ENCODE measurements around the gene TRIM41.
"Not testable (repeated sequence)": the region's sequence is repeated elsewhere in the genome, so short reads cannot be mapped to it uniquely, and the experiment has no call there.

TRIM41 gene

GRCh38 chr5:181177559-181177958, 45.5 kb upstream of the TRIM41 start:
- H3K14ac ChIP-seq (ENCODE audit: low read length in 2 of 2); H3K4ac ChIP-seq (ENCODE audit: low read depth in 1 of 2, low read length in 2 of 2); H3K4me1 ChIP-seq (ENCODE audit: control insufficient read depth, insufficient read depth, low read depth, low read length); H3K27ac ChIP-seq (ENCODE audit: low read length, poor library complexity, severe bottlenecking); H2BK120ac ChIP-seq (ENCODE audit: low read depth, low read length); H3K4me2 ChIP-seq (ENCODE audit: low read length, poor library complexity, severe bottlenecking); H2BK5ac ChIP-seq (ENCODE audit: low read depth, low read length, poor library complexity, severe bottlenecking); H2AFZ ChIP-seq (ENCODE audit: low read depth, low read length); DNase-seq; H2BK12ac ChIP-seq (ENCODE audit: low read length in 2 of 2); H3K18ac ChIP-seq (ENCODE audit: low read depth in 1 of 2, low read length in 2 of 2); H3K36me3 ChIP-seq (ENCODE audit: control insufficient read depth in 1 of 2, insufficient read depth in 2 of 2, low read depth in 1 of 2, low read length in 2 of 2); H3K9me3 ChIP-seq (ENCODE audit: control insufficient read depth, low read length); H3K9ac ChIP-seq (ENCODE audit: low read length); H4K91ac ChIP-seq (ENCODE audit: low read length); H2BK15ac ChIP-seq (ENCODE audit: low read depth, poor library complexity, severe bottlenecking); H3K79me1 ChIP-seq (replicated peaks; ENCODE audit: low read length, poor library complexity, severe bottlenecking); H2AK5ac ChIP-seq (ENCODE audit: low read length, severe bottlenecking); H3K4me3 ChIP-seq (ENCODE audit: insufficient read depth in 1 of 2, low read depth in 1 of 2, low read length in 2 of 2); H3K23ac ChIP-seq (ENCODE audit: low read length in 2 of 2): not testable (repeated sequence)
- H4K8ac ChIP-seq (ENCODE audit: low read length) = peak overlapping the region; percentile 37
- WGBS = 89% methylated on average over 12 of the region's 14 CpGs
- peaks cover 6 to 15% of the 10 kb centered on the region in 2 experiments for H3K27me3 ChIP-seq (ENCODE audit: control insufficient read depth in 1 of 2, insufficient read depth in 1 of 2, low read length in 2 of 2)

- 63% methylated on average over 25 of the region's 25 CpGs for WGBS
- H2AFZ ChIP-seq (ENCODE audit: low read depth, low read length) = no peak overlapping the region
Measured at GRCh38 chr5:181181650-181182565, 41.2 kb upstream of the TRIM41 start.

GRCh38 chr5:181182651-181183050, 40.4 kb upstream of the TRIM41 start:
- no peak overlapping the region for H4K8ac ChIP-seq (ENCODE audit: low read length)
- no peaks in the 10 kb centered on the region for H3K4me1 ChIP-seq (ENCODE audit: control insufficient read depth, insufficient read depth, low read depth, low read length)
- H2BK15ac ChIP-seq (ENCODE audit: low read depth, poor library complexity, severe bottlenecking) = no peak overlapping the region
- H3K14ac ChIP-seq (ENCODE audit: low read length in 2 of 2) = no peak overlapping the region
- H3K4me2 ChIP-seq (ENCODE audit: low read length, poor library complexity, severe bottlenecking) = no peak overlapping the region
- no peak overlapping the region for H3K27ac ChIP-seq (ENCODE audit: low read length, poor library complexity, severe bottlenecking)
- H3K4ac ChIP-seq (ENCODE audit: low read depth in 1 of 2, low read length in 2 of 2) = no peak overlapping the region
- no peak overlapping the region for H2BK120ac ChIP-seq (ENCODE audit: low read depth, low read length)
- peaks cover 3 to 7% of the 10 kb centered on the region in 2 experiments for H3K27me3 ChIP-seq (ENCODE audit: control insufficient read depth in 1 of 2, insufficient read depth in 1 of 2, low read length in 2 of 2)
- H3K9me3 ChIP-seq (ENCODE audit: control insufficient read depth, low read length) = no peaks in the 10 kb centered on the region
- no peak overlapping the region for H2AK5ac ChIP-seq (ENCODE audit: low read length, severe bottlenecking)
- no peaks in the 10 kb centered on the region for H3K79me1 ChIP-seq (replicated peaks; ENCODE audit: low read length, poor library complexity, severe bottlenecking)
- no peak overlapping the region for H2AFZ ChIP-seq (ENCODE audit: low read depth, low read length)
- no peak overlapping the region for H2BK12ac ChIP-seq (ENCODE audit: low read length in 2 of 2)
- DNase-seq = no peak
- no peaks in the 10 kb centered on the region for H3K36me3 ChIP-seq (ENCODE audit: control insufficient read depth in 1 of 2, insufficient read depth in 2 of 2, low read depth in 1 of 2, low read length in 2 of 2)
- no peak overlapping the region for H2BK5ac ChIP-seq (ENCODE audit: low read depth, low read length, poor library complexity, severe bottlenecking)
- no peak overlapping the region for H3K23ac ChIP-seq (ENCODE audit: low read length in 2 of 2)
- no peak overlapping the region for H3K4me3 ChIP-seq (ENCODE audit: insufficient read depth in 1 of 2, low read depth in 1 of 2, low read length in 2 of 2)
- WGBS = 97% methylated on average over 8 of the region's 12 CpGs
- no peak overlapping the region for H3K9ac ChIP-seq (ENCODE audit: low read length)
- no peak overlapping the region for H4K91ac ChIP-seq (ENCODE audit: low read length)
- H3K18ac ChIP-seq (ENCODE audit: low read depth in 1 of 2, low read length in 2 of 2) = no peak overlapping the region

More at GRCh38 chr5:181181650-181182565, 41.2 kb upstream of the TRIM41 start:
- Histone ChIP-seq H3K9me3 (ENCODE audit: control insufficient read depth, low read length) (no peaks in the 10 kb centered on the region), H2BK12ac (ENCODE audit: low read length in 2 of 2) (no peak overlapping the region), H2BK120ac (ENCODE audit: low read depth, low read length) (no peak overlapping the region), H4K8ac (ENCODE audit: low read length) (no peak overlapping the region), H2BK15ac (ENCODE audit: low read depth, poor library complexity, severe bottlenecking) (no peak overlapping the region), H3K4ac (ENCODE audit: low read depth in 1 of 2, low read length in 2 of 2) (no peak overlapping the region), H2BK5ac (ENCODE audit: low read depth, low read length, poor library complexity, severe bottlenecking) (no peak overlapping the region), H3K79me1 (replicated peaks; ENCODE audit: low read length, poor library complexity, severe bottlenecking) (no peaks in the 10 kb centered on the region), H3K36me3 (ENCODE audit: control insufficient read depth in 1 of 2, insufficient read depth in 2 of 2, low read depth in 1 of 2, low read length in 2 of 2) (no peaks in the 10 kb centered on the region), H3K4me2 (ENCODE audit: low read length, poor library complexity, severe bottlenecking) (no peak overlapping the region), H3K27me3 (ENCODE audit: control insufficient read depth in 1 of 2, insufficient read depth in 1 of 2, low read length in 2 of 2) (peaks cover 3 to 13% of the 10 kb centered on the region in 2 experiments), H3K23ac (ENCODE audit: low read length in 2 of 2) (no peak overlapping the region), H3K14ac (ENCODE audit: low read length in 2 of 2) (no peak overlapping the region), H2AK5ac (ENCODE audit: low read length, severe bottlenecking) (no peak overlapping the region), H3K4me1 (ENCODE audit: control insufficient read depth, insufficient read depth, low read depth, low read length) (no peaks in the 10 kb centered on the region), H3K4me3 (ENCODE audit: insufficient read depth in 1 of 2, low read depth in 1 of 2, low read length in 2 of 2) (no peak overlapping the region), H3K27ac (ENCODE audit: low read length, poor library complexity, severe bottlenecking) (no peak overlapping the region), H4K91ac (ENCODE audit: low read length) (no peak overlapping the region), H3K9ac (ENCODE audit: low read length) (no peak overlapping the region), H3K18ac (ENCODE audit: low read depth in 1 of 2, low read length in 2 of 2) (no peak overlapping the region)
- DNase-seq = peak; percentile 73

GRCh38 chr5:181184845-181185216, 38.2 kb upstream of the TRIM41 start:
- peaks cover 3 to 7% of the 10 kb centered on the region in 2 experiments for H3K27me3 ChIP-seq (ENCODE audit: control insufficient read depth in 1 of 2, insufficient read depth in 1 of 2, low read length in 2 of 2)
- no peak overlapping the region for H2AFZ ChIP-seq (ENCODE audit: low read depth, low read length)
- no peak for DNase-seq
- H2AK5ac ChIP-seq (ENCODE audit: low read length, severe bottlenecking) = no peak overlapping the region
- H3K4me3 ChIP-seq (ENCODE audit: insufficient read depth in 1 of 2, low read depth in 1 of 2, low read length in 2 of 2) = peak overlapping the region in 1 of 2 experiments; percentile 80
- H2BK12ac ChIP-seq (ENCODE audit: low read length in 2 of 2) = no peak overlapping the region
- H3K9ac ChIP-seq (ENCODE audit: low read length) = peak overlapping the region; percentile 95
- H3K14ac ChIP-seq (ENCODE audit: low read length in 2 of 2) = no peak overlapping the region
- H3K23ac ChIP-seq (ENCODE audit: low read length in 2 of 2) = no peak overlapping the region
- no peak overlapping the region for H3K4me2 ChIP-seq (ENCODE audit: low read length, poor library complexity, severe bottlenecking)
- peak overlapping the region in 1 of 2 experiments; percentile 51 for H3K4ac ChIP-seq (ENCODE audit: low read depth in 1 of 2, low read length in 2 of 2)
- no peak overlapping the region for H4K91ac ChIP-seq (ENCODE audit: low read length)
- H3K79me1 ChIP-seq (replicated peaks; ENCODE audit: low read length, poor library complexity, severe bottlenecking) = no peaks in the 10 kb centered on the region
- H2BK15ac ChIP-seq (ENCODE audit: low read depth, poor library complexity, severe bottlenecking) = no peak overlapping the region
- no peak overlapping the region for H3K18ac ChIP-seq (ENCODE audit: low read depth in 1 of 2, low read length in 2 of 2)
- H3K9me3 ChIP-seq (ENCODE audit: control insufficient read depth, low read length) = no peaks in the 10 kb centered on the region
- H3K27ac ChIP-seq (ENCODE audit: low read length, poor library complexity, severe bottlenecking) = no peak overlapping the region
- WGBS = 91% methylated on average over 16 of the region's 16 CpGs
- H3K36me3 ChIP-seq (ENCODE audit: control insufficient read depth in 1 of 2, insufficient read depth in 2 of 2, low read depth in 1 of 2, low read length in 2 of 2) = no peaks in the 10 kb centered on the region
- no peak overlapping the region for H2BK120ac ChIP-seq (ENCODE audit: low read depth, low read length)
- H3K4me1 ChIP-seq (ENCODE audit: control insufficient read depth, insufficient read depth, low read depth, low read length) = peaks cover 1% of the 10 kb centered on the region
- H2BK5ac ChIP-seq (ENCODE audit: low read depth, low read length, poor library complexity, severe bottlenecking) = no peak overlapping the region
- peak overlapping the region; percentile 69 for H4K8ac ChIP-seq (ENCODE audit: low read length)
